Kidney (tissue), 14 donors: ENCODE measurements around the gene BST1. TPM values are rescaled to one million over a fixed set of nuclear protein-coding genes. Genes with fewer than 3 reads are reported as not detected.

Experiments
- DNase-seq, 5 donors: peaks; one replicate each; pipeline ENCODE4 v3.0.0-alpha.2; 2013 to 2020
- FAIRE-seq: peaks from 2 replicates; lab custom pipeline; 2012; peaks lifted over from hg19 to GRCh38; lab: Jason Lieb, UNC
- H3K27ac ChIP-seq, 2 donors: one replicate each; pipeline ENCODE4 v1.7.0; 2013; ENCODE audit warnings: low read depth in 2 of 2, low read length in 2 of 2, inconsistent platforms in 1 of 2
- H3K27me3 ChIP-seq: one replicate; pipeline ENCODE4 v1.7.1; 2013; ENCODE audit warnings: low read length, inconsistent platforms; ENCODE audit not compliant: control insufficient read depth, insufficient read depth
- H3K36me3 ChIP-seq, 3 donors: one replicate each; pipeline versions ENCODE4 v1.7.0 to v1.7.1; 2013; ENCODE audit warnings: low read length in 3 of 3, control low read depth in 1 of 3, inconsistent platforms in 1 of 3; ENCODE audit not compliant: insufficient read depth in 3 of 3, control insufficient read depth in 2 of 3
- H3K4me1 ChIP-seq, 3 donors: one replicate each; pipeline versions ENCODE4 v1.7.0 to v1.7.1; 2013; ENCODE audit warnings: low read length in 3 of 3, inconsistent platforms in 1 of 3, low read depth in 1 of 3; ENCODE audit not compliant: control insufficient read depth in 2 of 3, insufficient read depth in 2 of 3
- H3K4me3 ChIP-seq, 3 donors: one replicate each; pipeline versions ENCODE4 v1.7.0 to v1.8.1; 2013; ENCODE audit warnings: low read length in 3 of 3, control low read depth in 1 of 3, inconsistent platforms in 1 of 3
- H3K9ac ChIP-seq, 3 donors: one replicate each; pipeline versions ENCODE4 v1.7.0 to v1.7.1; 2013; ENCODE audit warnings: low read length in 3 of 3, control low read depth in 1 of 3, inconsistent platforms in 1 of 3
- H3K9me3 ChIP-seq, 3 donors: one replicate each; pipeline versions ENCODE4 v1.7.0 to v1.7.1; 2013; ENCODE audit warnings: low read length in 3 of 3, control low read depth in 1 of 3, inconsistent platforms in 1 of 3; ENCODE audit not compliant: control insufficient read depth in 2 of 3, insufficient read depth in 1 of 3
- CTCF ChIP-seq: IDR thresholded peaks from 3 replicates; pipeline ENCODE4 v1.5.1; 2012; ENCODE audit warnings: mild to moderate bottlenecking, moderate library complexity, borderline replicate concordance; ENCODE audit not compliant: insufficient read depth; ENCODE audit errors: extremely low read depth
- intact Hi-C: fragments of 100-400 bp; cut with DNase I; formaldehyde crosslinking; loops from one replicate; pipeline ENCODE4 v1.11.1; 2022
- polyA plus RNA-seq: library from polyadenylated mRNA; stranded (reverse); fragments of 350-450 nt; fragmentation: Illumina TruSeq; extraction: RNeasy Lipid Tissue Mini Kit (QIAGEN cat#74804); gene quantifications from one replicate; pipeline ENCODE4 v1.2.3, GENCODE V29; 2014; ENCODE audit warnings: low read depth, low replicate concordance; ENCODE audit not compliant: insufficient read depth
- total RNA-seq: library from RNA; stranded (reverse); fragmentation: NEBNext Ultra II Directional; extraction: Animal tissue kit (Norgen Biotek cat#: 25700); gene quantifications from one replicate; pipeline ENCODE4 v1.2.1, GENCODE V29; 2021
- donor health status: control.
- donor health status: control.
- donor health status: control.
- donor health status: control.
- donor health status: control.
- donor health status: DM: yes; HTN: yes; CAD: no.
- donor health status: Normal renal cell carcinoma (clear cell type).

BST1 gene
- total and polyA plus RNA-seq, 2 donors from 2014 or later = 5.3 to 19.0 TPM

- DNase-seq (no peak), FAIRE-seq (no peak)
- no peaks in the 10 kb centered on the region for H3K4me1 ChIP-seq
- intact Hi-C loops = no loop called here
- H3K36me3 ChIP-seq = no peaks in the 10 kb centered on the region
- H3K4me3 ChIP-seq = no peak overlapping the region
- H3K9ac ChIP-seq = no peak overlapping the region
- H3K27ac ChIP-seq = no peak overlapping the region
- no peaks in the 10 kb centered on the region for H3K27me3 ChIP-seq
- no peaks in the 10 kb centered on the region for H3K9me3 ChIP-seq
- no peak for TF ChIP-seq CTCF
Observed at GRCh38 chr4:15735536-15735935, 32.7 kb downstream of the BST1 start.

GRCh38 chr4:15736514-15737050, 33.7 kb downstream of the BST1 start:
- no peaks in the 10 kb centered on the region for H3K4me1 ChIP-seq
- no peak overlapping the region for H3K4me3 ChIP-seq
- TF ChIP-seq CTCF = no peak
- no peak overlapping the region for H3K9ac ChIP-seq
- intact Hi-C loops = no loop called here
- H3K9me3 ChIP-seq = no peaks in the 10 kb centered on the region
- FAIRE-seq (no peak), DNase-seq (no peak)
- H3K36me3 ChIP-seq = no peaks in the 10 kb centered on the region
- H3K27me3 ChIP-seq = no peaks in the 10 kb centered on the region
- H3K27ac ChIP-seq = no peak overlapping the region

- H3K9me3 ChIP-seq = peaks cover 0 to 5% (median 0%) of the 10 kb centered on the region in 3 donors
- H3K27me3 ChIP-seq = no peaks in the 10 kb centered on the region
- no peaks in the 10 kb centered on the region for H3K36me3 ChIP-seq
- H3K9ac ChIP-seq = no peak overlapping the region
- no peak overlapping the region for H3K27ac ChIP-seq
- DNase-seq (no peak), FAIRE-seq (no peak)
- intact Hi-C loops = no loop called here
- H3K4me1 ChIP-seq = no peaks in the 10 kb centered on the region
- no peak for TF ChIP-seq CTCF
- no peak overlapping the region for H3K4me3 ChIP-seq
Observed at GRCh38 chr4:15737255-15737654, 34.4 kb downstream of the BST1 start.

GRCh38 chr4:15738877-15739276, 36.0 kb downstream of the BST1 start:
- H3K9ac ChIP-seq = no peak overlapping the region
- intact Hi-C loops = no loop called here
- no peak for TF ChIP-seq CTCF
- DNase-seq (no peak), FAIRE-seq (no peak)
- no peaks in the 10 kb centered on the region for H3K27me3 ChIP-seq
- H3K36me3 ChIP-seq = no peaks in the 10 kb centered on the region
- H3K4me1 ChIP-seq = no peaks in the 10 kb centered on the region
- no peak overlapping the region for H3K4me3 ChIP-seq
- peaks cover 0 to 10% (median 0%) of the 10 kb centered on the region in 3 donors for H3K9me3 ChIP-seq
- no peak overlapping the region for H3K27ac ChIP-seq
